Measurements from ENCODE around the gene DEGS2. TPM values are rescaled to one million over a fixed set of nuclear protein-coding genes. Genes with fewer than 3 reads are reported as not detected.

DEGS2 gene
- total and polyA plus RNA-seq, 2 experiments from 2014 or later: 0.63 to 2.2 TPM

GRCh38 chr14:100147691-100148464, 11.6 kb downstream of the DEGS2 start:
- Mint-ChIP-seq H3K4me1 (peaks cover 7% of the 10 kb centered on the region), H3K36me3 (ENCODE audit: low read depth) (no peaks in the 10 kb centered on the region; the same call in 2 of the 3 replicates), H3K9me3 (no peaks in the 10 kb centered on the region), H3K27ac (no peak overlapping the region), H3K4me3 (no peak overlapping the region), H3K27me3 (ENCODE audit: insufficient read depth, low read depth, poor library complexity) (peaks cover 8% of the 10 kb centered on the region)
- H3K79me2 ChIP-seq (replicated peaks; ENCODE audit: insufficient read depth): no peaks in the 10 kb centered on the region
- H3K4me2 ChIP-seq: no peak overlapping the region
- H3K27ac ChIP-seq (ENCODE audit: low read depth): no peak overlapping the region
- H3F3A ChIP-seq (replicated peaks; ENCODE audit: low read depth): no peaks in the 10 kb centered on the region
- no peak for TF ChIP-seq ETS1 (IDR thresholded peaks at IDR 0.05)
- no peak for TF ChIP-seq ZNF331 (CRISPR knock-in tag; IDR thresholded peaks at IDR 0.05; ENCODE audit: low read depth)
- TF ChIP-seq CTCF (conservative IDR thresholded peaks at IDR 0.05; ENCODE audit: low read depth in 2 of 2): no peak
- TF ChIP-seq ZNF114 (CRISPR knock-in tag; IDR thresholded peaks at IDR 0.05): no peak
- TF ChIP-seq EZH2 (IDR thresholded peaks at IDR 0.05; ENCODE audit: low read depth, unreplicated experiment): no peak
- no peak for TF ChIP-seq ZNF462 (CRISPR knock-in tag; IDR thresholded peaks at IDR 0.05)
- TF ChIP-seq NANOG (IDR thresholded peaks at IDR 0.05; ENCODE audit: borderline replicate concordance): no peak
- TF ChIP-seq JUNB (IDR thresholded peaks at IDR 0.05; ENCODE audit: unreplicated experiment): no peak
- no peak for TF ChIP-seq POLR2AphosphoS5 (IDR thresholded peaks at IDR 0.05; ENCODE audit: low read depth)
- TF ChIP-seq EZH2phosphoT487 (IDR thresholded peaks at IDR 0.05; ENCODE audit: unreplicated experiment): no peak
- TF ChIP-seq STAT1 (IDR thresholded peaks at IDR 0.05; ENCODE audit: unreplicated experiment): no peak
- no peak for TF ChIP-seq CREB1 (CRISPR knock-in tag; IDR thresholded peaks at IDR 0.05; ENCODE audit: low read depth)
- no peak for TF ChIP-seq REST (IDR thresholded peaks at IDR 0.05; ENCODE audit: unreplicated experiment)
- no peaks in the 10 kb centered on the region for H3K4me1 ChIP-seq (ENCODE audit: insufficient read depth)
- H3K9me2 ChIP-seq (ENCODE audit: insufficient read depth): no peaks in the 10 kb centered on the region
- no peaks in the 10 kb centered on the region for H4K20me1 ChIP-seq (replicated peaks; ENCODE audit: insufficient read depth)
- no peak overlapping the region for H2AFZ ChIP-seq
- H3K4me3 ChIP-seq: no peak overlapping the region
- H3K36me3 ChIP-seq (ENCODE audit: insufficient read depth): no peaks in the 10 kb centered on the region
- ATAC-seq: no peak
- DNase-seq (ENCODE audit: low spot score): no peak
- H3K27me3 ChIP-seq (ENCODE audit: insufficient read depth): no peaks in the 10 kb centered on the region
